ENCODE measurements around the gene IRAK3.

DNA sequence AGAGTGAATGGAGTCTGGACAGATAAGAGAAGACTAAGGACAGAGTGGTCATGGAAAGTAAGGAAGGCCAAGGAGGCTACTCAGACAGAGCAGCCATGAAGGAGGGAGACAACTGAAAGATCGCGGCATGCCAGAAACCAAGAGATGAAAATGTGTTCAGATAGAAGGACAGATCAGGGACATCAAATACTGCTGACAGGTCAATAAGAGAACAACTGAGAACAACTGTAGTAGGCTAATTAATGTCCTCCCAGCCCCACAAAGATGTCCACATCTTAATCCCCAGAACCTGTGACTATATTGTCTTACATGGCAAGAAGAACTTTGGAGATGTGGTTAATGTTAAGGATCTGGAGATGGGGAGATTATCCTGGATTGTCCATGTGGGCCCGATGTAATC lies 98.3 kb downstream of the IRAK3 start:
- TF ChIP-seq POLR2A (IDR thresholded peaks at IDR 0.05; ENCODE audit: low read length) (no peak), GATA1 (IDR thresholded peaks at IDR 0.05; ENCODE audit: low read depth, low read length) (no peak)

All from erythroblast (primary cell).